ENCODE measurements around the gene POLR3G.

The POLR3G gene

GRCh38 chr5:90557391-90557790, 82.7 kb downstream of the POLR3G start:
- no peak for DNase-seq (ENCODE audit: low read depth)
- no peak overlapping the region for H3K4me3 ChIP-seq (ENCODE audit: low read depth, low read length)
- no peak for TF ChIP-seq CTCF (conservative IDR thresholded peaks at IDR 0.05; ENCODE audit: low read depth, low read length)

- H3K4me3 ChIP-seq (ENCODE audit: low read depth, low read length): no peak overlapping the region
- DNase-seq (ENCODE audit: low read depth): no peak
- TF ChIP-seq CTCF (conservative IDR thresholded peaks at IDR 0.05; ENCODE audit: low read depth, low read length): no peak
Measured at GRCh38 chr5:90557871-90558270, 83.2 kb downstream of the POLR3G start.

GRCh38 chr5:90558344-90559192, 83.9 kb downstream of the POLR3G start, which contains the start of gene ADGRV1:
TSS of gene ADGRV1 (plus strand) at chr5:90558797. CDS start at chr5:90558896, 99 bp downstream.
- peak within 1 kb of the TSS; percentile 32 for H3K4me3 ChIP-seq (ENCODE audit: low read depth, low read length)
- no peak for TF ChIP-seq CTCF (conservative IDR thresholded peaks at IDR 0.05; ENCODE audit: low read depth, low read length)

GRCh38 chr5:90560771-90561170, 86.1 kb downstream of the POLR3G start:
- DNase-seq (ENCODE audit: low read depth): no peak

More at GRCh38 chr5:90558344-90559192, 83.9 kb downstream of the POLR3G start, which contains the start of gene ADGRV1:
- DNase-seq (ENCODE audit: low read depth): peak; percentile 42

GRCh38 chr5:90561766-90562165, 87.1 kb downstream of the POLR3G start:
- no peak for DNase-seq (ENCODE audit: low read depth)
- no peak overlapping the region for H3K4me3 ChIP-seq (ENCODE audit: low read depth, low read length)
- no peak for TF ChIP-seq CTCF (conservative IDR thresholded peaks at IDR 0.05; ENCODE audit: low read depth, low read length)

More at GRCh38 chr5:90560771-90561170, 86.1 kb downstream of the POLR3G start:
- H3K4me3 ChIP-seq (ENCODE audit: low read depth, low read length): no peak overlapping the region
- no peak for TF ChIP-seq CTCF (conservative IDR thresholded peaks at IDR 0.05; ENCODE audit: low read depth, low read length)

- no peak for TF ChIP-seq CTCF (conservative IDR thresholded peaks at IDR 0.05; ENCODE audit: low read depth, low read length)
- DNase-seq (ENCODE audit: low read depth): no peak
- no peak overlapping the region for H3K4me3 ChIP-seq (ENCODE audit: low read depth, low read length)
Measured at GRCh38 chr5:90562341-90562740, 87.7 kb downstream of the POLR3G start.

GRCh38 chr5:90563108-90563507, 88.4 kb downstream of the POLR3G start:
- H3K4me3 ChIP-seq (ENCODE audit: low read depth, low read length): no peak overlapping the region
- no peak for TF ChIP-seq CTCF (conservative IDR thresholded peaks at IDR 0.05; ENCODE audit: low read depth, low read length)
- DNase-seq (ENCODE audit: low read depth): no peak
